ENCODE measurements around the gene MUC4.
"Not testable (repeated sequence)": the region's sequence is repeated elsewhere in the genome, so short reads cannot be mapped to it uniquely, and the experiment has no call there.

The MUC4 gene

GRCh38 chr3:195717852-195718476, 93.8 kb downstream of the MUC4 start:
- no peak for DNase-seq (ENCODE audit: low spot score)

- no peak for DNase-seq (ENCODE audit: low spot score)
These were observed 94.3 kb downstream of the MUC4 start for GRCh38 chr3:195717416-195717815.

GRCh38 chr3:195715583-195716266, 96.0 kb downstream of the MUC4 start:
- no peak for DNase-seq (ENCODE audit: low spot score)

- no peak for DNase-seq (ENCODE audit: low spot score)
These were observed 96.6 kb downstream of the MUC4 start for GRCh38 chr3:195715134-195715533.

GRCh38 chr3:195714380-195715011, 97.2 kb downstream of the MUC4 start:
- no peak for DNase-seq (ENCODE audit: low spot score)

- not testable (repeated sequence) for DNase-seq (ENCODE audit: low spot score)
These were observed 98.6 kb downstream of the MUC4 start for GRCh38 chr3:195713150-195713549.

GRCh38 chr3:195712535-195712910, 99.2 kb downstream of the MUC4 start:
- not testable (repeated sequence) for DNase-seq (ENCODE audit: low spot score)

GRCh38 chr3:195711813-195712534, 99.8 kb downstream of the MUC4 start:
- no peak for DNase-seq (ENCODE audit: low spot score)

GRCh38 chr3:195711091-195711812, 100.5 kb downstream of the MUC4 start:
- DNase-seq (ENCODE audit: low spot score) = not testable (repeated sequence)

GRCh38 chr3:195710126-195710905, 101.4 kb downstream of the MUC4 start:
- DNase-seq (ENCODE audit: low spot score) = not testable (repeated sequence)

- DNase-seq (ENCODE audit: low spot score) = no peak
These were observed 102.0 kb downstream of the MUC4 start for GRCh38 chr3:195709676-195710085.

GRCh38 chr3:195708626-195709481, 102.9 kb downstream of the MUC4 start:
- no peak for DNase-seq (ENCODE audit: low spot score)

- no peak for DNase-seq (ENCODE audit: low spot score)
These were observed 103.7 kb downstream of the MUC4 start for GRCh38 chr3:195708061-195708460.

- DNase-seq (ENCODE audit: low spot score) = no peak
These were observed 106.4 kb downstream of the MUC4 start for GRCh38 chr3:195705081-195705991.

GRCh38 chr3:195704433-195704999, 107.2 kb downstream of the MUC4 start:
- DNase-seq (ENCODE audit: low spot score) = no peak

GRCh38 chr3:195703776-195704175, 108.0 kb downstream of the MUC4 start:
- no peak for DNase-seq (ENCODE audit: low spot score)

GRCh38 chr3:195701042-195701915, 110.5 kb downstream of the MUC4 start:
- no peak for DNase-seq (ENCODE audit: low spot score)

GRCh38 chr3:195700319-195700718, 111.4 kb downstream of the MUC4 start:
- DNase-seq (ENCODE audit: low spot score) = no peak

All from HuH-7.5 (cell line).